Adrenal gland (tissue), 12 donors: Measurements from ENCODE around the gene IDH2. TPM values are rescaled to one million over a fixed set of nuclear protein-coding genes. Genes with fewer than 3 reads are reported as not detected.

Experiments used
- DNase-seq, 7 donors: peaks; one replicate each; pipeline ENCODE4 v3.0.0-alpha.2; 2019 to 2020
- H3K27ac ChIP-seq, 5 donors: fragments of 200-600 bp; sonication (generic) in 4 of 5; 1 replicate in 3 of 5; 2 replicates in 2 of 5; pipeline versions ENCODE4 v1.5.1 to v1.8.0; 2016 to 2020; ENCODE audit warnings: mild to moderate bottlenecking in 1 of 5
- H3K27me3 ChIP-seq: fragments of 200-600 bp; 2 replicates; pipeline ENCODE4 v1.8.0; 2021
- H3K36me3 ChIP-seq, 2 donors: fragments of 200-600 bp; replicated peaks in 1 of 2; 1 replicate in 1 of 2; 2 replicates in 1 of 2; pipeline versions ENCODE4 v1.5.1 to v1.8.0; 2018 to 2022
- H3K4me1 ChIP-seq, 2 donors: fragments of 200-600 bp; replicated peaks in 1 of 2; 1 replicate in 1 of 2; 2 replicates in 1 of 2; pipeline versions ENCODE4 v1.5.1 to v1.8.0; 2018 to 2021
- H3K4me3 ChIP-seq, 4 donors: fragments of 200-600 bp; sonication (generic) in 3 of 4; one replicate each; pipeline ENCODE4 v1.5.1; 2016 to 2018
- H3K9me3 ChIP-seq, 3 donors: fragments of 200-600 bp; sonication (generic) in 1 of 3; replicated peaks in 1 of 3; 1 replicate in 2 of 3; 2 replicates in 1 of 3; pipeline versions ENCODE4 v1.5.1 to v1.8.0; 2016 to 2021
- CTCF ChIP-seq, 6 experiments: fragments of 450-650 bp in 4 of 6; fragments of 200-600 bp in 2 of 6; sonication (generic) in 1 of 6; IDR thresholded peaks; 1 replicate in 5 of 6; 2 replicates in 1 of 6; pipeline versions ENCODE4 v1.5.1 to v1.8.0; 2016 to 2021; ENCODE audit warnings: antibody characterized with exemption in 6 of 6, mild to moderate bottlenecking in 2 of 6, moderate library complexity in 1 of 6
- POLR2A ChIP-seq, 2 donors: fragments of 450-650 bp; IDR thresholded peaks; one replicate each; pipeline ENCODE4 v1.6.1; 2017; ENCODE audit warnings: antibody characterized with exemption in 2 of 2, mild to moderate bottlenecking in 2 of 2, moderate library complexity in 1 of 2
- WGBS, 4 donors: extraction: QIAGEN DNeasy Blood & Tissue Kit in 2 of 4; methylation state at CpG; one replicate each; pipeline versions ENCODE4 v1.1.5 to v1.1.7; 2013 to 2017; 5-methylcytosine and 5-hydroxymethylcytosine counted together
- intact Hi-C, 2 donors: fragments of 100-400 bp; cut with DNase I; formaldehyde crosslinking; loops; one replicate each; pipeline versions ENCODE4 v1.14.1 to v1.15.0; 2022 to 2023
- polyA plus RNA-seq, 3 donors: library from polyadenylated mRNA; stranded (reverse); fragments of 200-250 nt in 2 of 3; fragments of 350-450 nt in 1 of 3; fragmentation: Illumina TruSeq in 1 of 3; extraction: RNeasy Lipid Tissue Mini Kit (QIAGEN cat#74804) in 1 of 3; gene quantifications; one replicate each; pipeline ENCODE4 v1.2.3, GENCODE V29; 2013 to 2014
- total RNA-seq, 9 donors: library from RNA; depleted of rRNA in 4 of 9; stranded (reverse); fragments of >200 nt in 4 of 9; fragments of 120-200 nt in 1 of 9; fragmentation: NEBNext Ultra II Directional in 1 of 9; extraction: Animal tissue kit (Norgen Biotek cat#: 25700) in 1 of 9; gene quantifications; one replicate each; pipeline versions ENCODE4 v1.1.0 to v1.2.4, GENCODE V29; 2013 to 2023
- donor health status: healthy with polysubstance abuse.
- donor health status: Bipolar disorder and iron deficiency.
- donor health status: DM: yes; HTN: yes; CAD: no.
- donor health status: DM: no; HTN: no; CAD: no.
- donor health status: DM: no; HTN: no; CAD: no.
- donor health status: DM: yes; HTN: yes; CAD: no.

Gene IDH2
- total and polyA plus RNA-seq, 12 donors, result 10.3 to 33.6 (median 19.3) TPM

GRCh38 chr15:90132437-90132836, 30.2 kb upstream of the IDH2 start:
- Histone ChIP-seq H3K27me3 (no peaks in the 10 kb centered on the region), H3K4me1 (no peaks in the 10 kb centered on the region), H3K36me3 (no peaks in the 10 kb centered on the region), H3K9me3 (no peaks in the 10 kb centered on the region), H3K27ac (no peak overlapping the region), H3K4me3 (no peak overlapping the region)
- TF ChIP-seq CTCF (IDR thresholded peaks at IDR 0.05), result no peak
- DNase-seq, result no peak
- WGBS, 4 donors, result 92 to 98% (median 94%) methylated on average over 4 to 5 of the region's 5 CpGs; no CpG with 5 or more reads in 1 of the 4 donors
- intact Hi-C loops, result no loop called here

DNA sequence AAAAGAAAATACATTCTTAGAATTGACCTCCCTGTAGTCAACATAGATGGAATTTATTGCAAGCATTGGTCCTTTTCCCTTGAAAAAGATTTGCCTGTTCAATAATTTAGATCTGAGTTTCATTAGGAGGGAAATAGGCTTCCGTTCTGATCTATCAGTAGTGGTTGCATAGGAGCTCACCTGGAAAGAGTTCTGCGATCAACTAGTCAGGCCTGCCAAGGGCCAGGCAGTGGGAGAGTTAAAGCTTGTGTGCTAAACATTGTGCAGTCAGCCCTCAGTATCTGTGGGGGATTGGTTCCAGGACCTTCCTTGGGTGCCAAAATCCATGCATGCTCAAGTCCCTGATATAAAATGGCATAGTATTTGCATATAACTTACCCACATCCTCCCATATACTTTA, 29.6 kb upstream of the IDH2 start:
- H3K36me3 ChIP-seq, result no peaks in the 10 kb centered on the region
- H3K9me3 ChIP-seq, result no peaks in the 10 kb centered on the region
- no peak overlapping the region for H3K27ac ChIP-seq
- no peak for DNase-seq
- 91 to 96% (median 94%) methylated on average over 2 of the region's 2 CpGs for WGBS, 4 donors
- H3K4me1 ChIP-seq, result no peaks in the 10 kb centered on the region
- H3K27me3 ChIP-seq, result no peaks in the 10 kb centered on the region
- TF ChIP-seq POLR2A (IDR thresholded peaks at IDR 0.05) (no peak), CTCF (IDR thresholded peaks at IDR 0.05) (no peak)
- no peak overlapping the region for H3K4me3 ChIP-seq
- intact Hi-C loops, result no loop called here

DNA sequence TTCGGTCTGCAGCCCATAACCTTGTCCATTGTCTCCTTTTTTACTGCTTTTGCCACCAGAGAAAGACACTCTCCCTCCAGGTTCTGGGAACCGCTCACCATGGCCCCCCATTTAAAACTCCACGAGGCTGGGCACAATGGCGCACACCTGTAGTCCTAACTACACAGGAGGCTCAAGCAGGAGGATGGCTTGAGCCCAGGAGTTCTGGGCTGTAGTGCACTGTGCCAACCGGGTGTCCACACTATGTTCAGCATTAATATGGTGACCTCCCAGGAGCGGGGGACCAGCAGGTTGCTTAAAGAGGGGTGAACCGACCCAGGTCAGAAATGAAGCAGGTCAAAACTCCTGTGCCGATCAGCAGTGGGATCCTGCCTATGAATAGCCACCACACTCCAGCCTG, 28.0 kb upstream of the IDH2 start:
- H3K4me1 ChIP-seq, result no peaks in the 10 kb centered on the region
- no peak for DNase-seq
- no peak overlapping the region for H3K4me3 ChIP-seq
- no peaks in the 10 kb centered on the region for H3K36me3 ChIP-seq
- H3K9me3 ChIP-seq, result no peaks in the 10 kb centered on the region
- H3K27me3 ChIP-seq, result no peaks in the 10 kb centered on the region
- WGBS, 4 donors, result 82 to 96% (median 93%) methylated on average over 6 to 8 of the region's 8 CpGs
- TF ChIP-seq CTCF (IDR thresholded peaks at IDR 0.05), result no peak
- intact Hi-C loops, result no loop called here
- no peak overlapping the region for H3K27ac ChIP-seq

DNA sequence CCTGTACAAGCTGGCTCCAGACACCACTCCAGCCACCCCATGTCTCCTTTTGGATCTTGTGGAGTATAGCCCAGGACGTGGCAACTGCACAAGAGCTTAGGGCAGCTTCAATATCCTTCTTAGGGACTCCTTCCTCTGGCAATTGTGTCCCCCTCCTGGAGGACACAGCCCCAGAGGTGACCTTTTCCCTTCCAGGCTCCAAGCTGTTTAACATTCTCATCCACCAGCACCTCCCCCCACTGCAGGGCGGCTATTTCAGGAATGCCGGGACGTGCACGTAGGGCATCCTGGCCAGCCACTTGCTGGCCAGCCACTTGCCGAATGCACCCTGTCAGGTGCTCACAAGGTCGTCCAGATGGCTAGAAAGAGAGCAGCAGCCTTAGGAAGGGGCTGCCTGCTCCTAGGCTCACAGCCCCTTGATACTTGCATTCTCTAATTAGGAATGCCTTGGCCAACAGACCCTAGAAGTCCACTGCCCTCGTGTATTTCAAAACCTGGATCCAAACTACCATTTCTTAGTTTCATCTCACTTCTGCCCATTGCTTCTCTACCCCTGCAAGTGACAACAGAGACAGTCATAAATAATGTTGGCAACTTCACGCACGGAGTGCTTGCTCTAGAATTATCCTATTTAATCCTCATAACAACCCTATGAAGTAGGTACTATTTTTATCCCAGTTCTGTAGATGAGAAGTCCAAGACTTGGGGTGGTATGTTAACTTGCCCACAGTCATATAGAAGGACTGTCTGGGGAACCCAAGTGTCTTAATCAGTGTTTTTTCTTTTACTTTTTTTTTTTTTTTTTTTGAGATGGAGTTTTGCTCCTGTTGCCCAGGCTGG, 24.5 kb upstream of the IDH2 start:
- H3K4me3 ChIP-seq, result no peak overlapping the region
- TF ChIP-seq CTCF (IDR thresholded peaks at IDR 0.05) (no peak), POLR2A (IDR thresholded peaks at IDR 0.05) (no peak)
- WGBS, 4 donors, result 17 to 29% (median 23%) methylated on average over 5 to 10 of the region's 10 CpGs
- DNase-seq, result peak in 2 of 7 donors; percentile 8 to 34
- intact Hi-C loops, result no loop called here
- no peaks in the 10 kb centered on the region for H3K4me1 ChIP-seq
- no peaks in the 10 kb centered on the region for H3K27me3 ChIP-seq
- H3K36me3 ChIP-seq, result no peaks in the 10 kb centered on the region
- H3K27ac ChIP-seq, result no peak overlapping the region
- no peaks in the 10 kb centered on the region for H3K9me3 ChIP-seq
